ENCODE measurements around the gene ERICH6B. TPM values are rescaled to one million over a fixed set of nuclear protein-coding genes. Genes with fewer than 3 reads are reported as not detected.

ERICH6B gene
- total and polyA plus RNA-seq, 2 of the 8 experiments (the other 6 are each of a cell fraction or from before 2014, with no cell fraction given), result not detected

DNA sequence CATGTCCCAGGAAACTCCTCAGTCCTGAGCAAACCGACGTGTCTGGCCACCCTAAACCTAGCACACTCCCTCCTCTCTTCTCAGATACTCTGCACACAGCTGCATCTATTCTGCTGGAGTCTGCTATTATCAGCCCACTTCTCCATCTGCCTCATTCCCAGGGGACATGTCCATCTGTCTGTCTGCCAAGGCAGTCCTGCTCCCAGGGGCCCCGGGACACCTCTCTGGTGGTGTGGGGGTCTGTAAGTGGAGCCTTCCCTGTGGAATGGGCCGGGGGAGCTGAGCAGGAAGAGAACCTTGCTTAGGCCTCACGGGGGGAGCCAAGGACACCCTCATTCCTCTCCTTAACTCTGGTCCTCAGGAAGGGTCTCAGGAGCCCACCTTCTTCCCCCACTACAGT is 72.7 kb downstream of the ERICH6B start (continued):
- TF ChIP-seq, protein P1, sequence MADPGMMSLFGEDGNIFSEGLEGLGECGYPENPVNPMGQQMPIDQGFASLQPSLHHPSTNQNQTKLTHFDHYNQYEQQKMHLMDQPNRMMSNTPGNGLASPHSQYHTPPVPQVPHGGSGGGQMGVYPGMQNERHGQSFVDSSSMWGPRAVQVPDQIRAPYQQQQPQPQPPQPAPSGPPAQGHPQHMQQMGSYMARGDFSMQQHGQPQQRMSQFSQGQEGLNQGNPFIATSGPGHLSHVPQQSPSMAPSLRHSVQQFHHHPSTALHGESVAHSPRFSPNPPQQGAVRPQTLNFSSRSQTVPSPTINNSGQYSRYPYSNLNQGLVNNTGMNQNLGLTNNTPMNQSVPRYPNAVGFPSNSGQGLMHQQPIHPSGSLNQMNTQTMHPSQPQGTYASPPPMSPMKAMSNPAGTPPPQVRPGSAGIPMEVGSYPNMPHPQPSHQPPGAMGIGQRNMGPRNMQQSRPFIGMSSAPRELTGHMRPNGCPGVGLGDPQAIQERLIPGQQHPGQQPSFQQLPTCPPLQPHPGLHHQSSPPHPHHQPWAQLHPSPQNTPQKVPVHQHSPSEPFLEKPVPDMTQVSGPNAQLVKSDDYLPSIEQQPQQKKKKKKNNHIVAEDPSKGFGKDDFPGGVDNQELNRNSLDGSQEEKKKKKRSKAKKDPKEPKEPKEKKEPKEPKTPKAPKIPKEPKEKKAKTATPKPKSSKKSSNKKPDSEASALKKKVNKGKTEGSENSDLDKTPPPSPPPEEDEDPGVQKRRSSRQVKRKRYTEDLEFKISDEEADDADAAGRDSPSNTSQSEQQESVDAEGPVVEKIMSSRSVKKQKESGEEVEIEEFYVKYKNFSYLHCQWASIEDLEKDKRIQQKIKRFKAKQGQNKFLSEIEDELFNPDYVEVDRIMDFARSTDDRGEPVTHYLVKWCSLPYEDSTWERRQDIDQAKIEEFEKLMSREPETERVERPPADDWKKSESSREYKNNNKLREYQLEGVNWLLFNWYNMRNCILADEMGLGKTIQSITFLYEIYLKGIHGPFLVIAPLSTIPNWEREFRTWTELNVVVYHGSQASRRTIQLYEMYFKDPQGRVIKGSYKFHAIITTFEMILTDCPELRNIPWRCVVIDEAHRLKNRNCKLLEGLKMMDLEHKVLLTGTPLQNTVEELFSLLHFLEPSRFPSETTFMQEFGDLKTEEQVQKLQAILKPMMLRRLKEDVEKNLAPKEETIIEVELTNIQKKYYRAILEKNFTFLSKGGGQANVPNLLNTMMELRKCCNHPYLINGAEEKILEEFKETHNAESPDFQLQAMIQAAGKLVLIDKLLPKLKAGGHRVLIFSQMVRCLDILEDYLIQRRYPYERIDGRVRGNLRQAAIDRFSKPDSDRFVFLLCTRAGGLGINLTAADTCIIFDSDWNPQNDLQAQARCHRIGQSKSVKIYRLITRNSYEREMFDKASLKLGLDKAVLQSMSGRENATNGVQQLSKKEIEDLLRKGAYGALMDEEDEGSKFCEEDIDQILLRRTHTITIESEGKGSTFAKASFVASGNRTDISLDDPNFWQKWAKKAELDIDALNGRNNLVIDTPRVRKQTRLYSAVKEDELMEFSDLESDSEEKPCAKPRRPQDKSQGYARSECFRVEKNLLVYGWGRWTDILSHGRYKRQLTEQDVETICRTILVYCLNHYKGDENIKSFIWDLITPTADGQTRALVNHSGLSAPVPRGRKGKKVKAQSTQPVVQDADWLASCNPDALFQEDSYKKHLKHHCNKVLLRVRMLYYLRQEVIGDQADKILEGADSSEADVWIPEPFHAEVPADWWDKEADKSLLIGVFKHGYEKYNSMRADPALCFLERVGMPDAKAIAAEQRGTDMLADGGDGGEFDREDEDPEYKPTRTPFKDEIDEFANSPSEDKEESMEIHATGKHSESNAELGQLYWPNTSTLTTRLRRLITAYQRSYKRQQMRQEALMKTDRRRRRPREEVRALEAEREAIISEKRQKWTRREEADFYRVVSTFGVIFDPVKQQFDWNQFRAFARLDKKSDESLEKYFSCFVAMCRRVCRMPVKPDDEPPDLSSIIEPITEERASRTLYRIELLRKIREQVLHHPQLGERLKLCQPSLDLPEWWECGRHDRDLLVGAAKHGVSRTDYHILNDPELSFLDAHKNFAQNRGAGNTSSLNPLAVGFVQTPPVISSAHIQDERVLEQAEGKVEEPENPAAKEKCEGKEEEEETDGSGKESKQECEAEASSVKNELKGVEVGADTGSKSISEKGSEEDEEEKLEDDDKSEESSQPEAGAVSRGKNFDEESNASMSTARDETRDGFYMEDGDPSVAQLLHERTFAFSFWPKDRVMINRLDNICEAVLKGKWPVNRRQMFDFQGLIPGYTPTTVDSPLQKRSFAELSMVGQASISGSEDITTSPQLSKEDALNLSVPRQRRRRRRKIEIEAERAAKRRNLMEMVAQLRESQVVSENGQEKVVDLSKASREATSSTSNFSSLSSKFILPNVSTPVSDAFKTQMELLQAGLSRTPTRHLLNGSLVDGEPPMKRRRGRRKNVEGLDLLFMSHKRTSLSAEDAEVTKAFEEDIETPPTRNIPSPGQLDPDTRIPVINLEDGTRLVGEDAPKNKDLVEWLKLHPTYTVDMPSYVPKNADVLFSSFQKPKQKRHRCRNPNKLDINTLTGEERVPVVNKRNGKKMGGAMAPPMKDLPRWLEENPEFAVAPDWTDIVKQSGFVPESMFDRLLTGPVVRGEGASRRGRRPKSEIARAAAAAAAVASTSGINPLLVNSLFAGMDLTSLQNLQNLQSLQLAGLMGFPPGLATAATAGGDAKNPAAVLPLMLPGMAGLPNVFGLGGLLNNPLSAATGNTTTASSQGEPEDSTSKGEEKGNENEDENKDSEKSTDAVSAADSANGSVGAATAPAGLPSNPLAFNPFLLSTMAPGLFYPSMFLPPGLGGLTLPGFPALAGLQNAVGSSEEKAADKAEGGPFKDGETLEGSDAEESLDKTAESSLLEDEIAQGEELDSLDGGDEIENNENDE (IDR thresholded peaks at IDR 0.05; ENCODE audit: insufficient replicate concordance, low read length), result no peak
- TF ChIP-seq YY1 (IDR thresholded peaks at IDR 0.05; ENCODE audit: low read depth, low read length) (no peak), FOSL1 (IDR thresholded peaks at IDR 0.05; ENCODE audit: insufficient read depth, low read depth, low read length) (no peak), ZNF274 (IDR thresholded peaks at IDR 0.05; ENCODE audit: borderline replicate concordance, extremely low read depth, low read length) (no peak), CTCF (IDR thresholded peaks at IDR 0.05; ENCODE audit: control extremely low read depth in 1 of 3, insufficient read depth in 1 of 3, low read depth in 1 of 3, low read length in 3 of 3) (no peak), GABPA (IDR thresholded peaks at IDR 0.05; ENCODE audit: borderline replicate concordance, insufficient read depth, low read length) (no peak), RFX5 (IDR thresholded peaks at IDR 0.05; ENCODE audit: borderline replicate concordance, low read depth, low read length) (no peak), CBX8 (IDR thresholded peaks at IDR 0.05; ENCODE audit: borderline replicate concordance, low read depth, low read length) (no peak)
